OCI-LY1 (cell line): ENCODE data around the gene CEMIP.

Experiments
- EZH2 ChIP-seq: fragments of 200-600 bp; sonication (generic), shearing (Covaris generic); IDR thresholded peaks from 2 replicates; pipeline ENCODE4 v1.8.0; 2017; ENCODE audit warnings: borderline replicate concordance, mixed run types, mild to moderate bottlenecking, antibody characterized with exemption, low read length, moderate library complexity, mixed read lengths
- TF ChIP-seq, protein P1 (sequence below): fragments of 200-600 bp; sonication (generic), shearing (Covaris generic); IDR thresholded peaks from 2 replicates; pipeline ENCODE4 v1.5.1; 2017; ENCODE audit warnings: mild to moderate bottlenecking, antibody characterized with exemption, low read length, moderate library complexity, mixed read lengths

DNA sequence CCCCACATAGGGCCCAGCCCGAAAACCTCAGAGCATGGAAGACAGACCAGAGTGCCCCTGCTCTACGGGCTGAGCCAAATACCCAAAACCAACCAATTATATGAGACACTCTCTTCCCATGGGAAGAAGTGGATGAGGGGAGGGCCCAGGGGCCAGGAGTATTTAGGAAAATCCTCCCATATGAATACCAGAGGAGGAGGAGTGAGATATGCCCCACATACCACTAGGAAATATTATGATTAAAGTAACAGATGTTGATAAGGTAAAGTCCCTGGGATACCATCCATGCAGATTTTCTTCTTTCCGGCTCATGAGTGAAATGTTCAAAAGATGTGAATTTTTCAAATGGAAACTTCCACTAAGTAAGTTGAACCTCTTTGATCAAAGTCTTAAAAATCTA, 160.0 kb downstream of the CEMIP start:
- TF ChIP-seq, protein P1, sequence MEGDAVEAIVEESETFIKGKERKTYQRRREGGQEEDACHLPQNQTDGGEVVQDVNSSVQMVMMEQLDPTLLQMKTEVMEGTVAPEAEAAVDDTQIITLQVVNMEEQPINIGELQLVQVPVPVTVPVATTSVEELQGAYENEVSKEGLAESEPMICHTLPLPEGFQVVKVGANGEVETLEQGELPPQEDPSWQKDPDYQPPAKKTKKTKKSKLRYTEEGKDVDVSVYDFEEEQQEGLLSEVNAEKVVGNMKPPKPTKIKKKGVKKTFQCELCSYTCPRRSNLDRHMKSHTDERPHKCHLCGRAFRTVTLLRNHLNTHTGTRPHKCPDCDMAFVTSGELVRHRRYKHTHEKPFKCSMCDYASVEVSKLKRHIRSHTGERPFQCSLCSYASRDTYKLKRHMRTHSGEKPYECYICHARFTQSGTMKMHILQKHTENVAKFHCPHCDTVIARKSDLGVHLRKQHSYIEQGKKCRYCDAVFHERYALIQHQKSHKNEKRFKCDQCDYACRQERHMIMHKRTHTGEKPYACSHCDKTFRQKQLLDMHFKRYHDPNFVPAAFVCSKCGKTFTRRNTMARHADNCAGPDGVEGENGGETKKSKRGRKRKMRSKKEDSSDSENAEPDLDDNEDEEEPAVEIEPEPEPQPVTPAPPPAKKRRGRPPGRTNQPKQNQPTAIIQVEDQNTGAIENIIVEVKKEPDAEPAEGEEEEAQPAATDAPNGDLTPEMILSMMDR, result no peak
- TF ChIP-seq EZH2, result no peak
